GM12878 (cell line): ENCODE data around the gene RYK. TPM values are rescaled to one million over a fixed set of nuclear protein-coding genes. Genes with fewer than 3 reads are reported as not detected.

Experiments used
- ATAC-seq: fragments of 200-7000 bp; cut with Tn5 transposase; 3 replicates; pipeline ENCODE4 v1.9.1; 2020; ENCODE audit warnings: mild to moderate bottlenecking, moderate library complexity
- BruUV-seq: library from RNA; stranded (reverse); fragments of 400-500 nt; replicated peaks from 2 replicates; lab custom pipeline; 2021; lab: Mats Ljungman, UMichigan
- CTCF ChIA-PET: fragments of 300-600 bp; sonication (Branson Sonifier 250); formaldehyde crosslinking; extraction: SDS; loops from one replicate; lab custom pipeline; 2021; ENCODE audit warnings: inconsistent platforms; lab: Yijun Ruan, JAX
- POLR2A ChIA-PET: fragments of 350-600 bp; formaldehyde crosslinking; extraction: SDS; loops from one replicate; lab custom pipeline; 2021; ENCODE audit warnings: inconsistent platforms; lab: Charles Lee
- RAD21 ChIA-PET: fragments of 300-600 bp; sonication (Branson Sonifier 250); formaldehyde crosslinking; loops from one replicate; lab custom pipeline; 2023; ENCODE audit warnings: antibody characterized with exemption; ENCODE audit not compliant: unreplicated experiment; lab: Charles Lee
- SMC1A ChIA-PET: fragments of 300-600 bp; sonication (Branson Sonifier 250); formaldehyde crosslinking; loops from one replicate; lab custom pipeline; 2023; ENCODE audit not compliant: unreplicated experiment, uncharacterized antibody; lab: Charles Lee
- DNase-seq: peaks from one replicate; pipeline ENCODE4 v3.0.0-alpha.2; 2011; ENCODE audit warnings: low read depth, low spot score
- FAIRE-seq: peaks from 3 replicates; lab custom pipeline; 2011; peaks lifted over from hg19 to GRCh38; lab: Jason Lieb, UNC
- H2AFZ ChIP-seq: 2 replicates; pipeline ENCODE4 v1.6.0; 2011; ENCODE audit warnings: low read depth, low read length, control low read depth; ENCODE audit not compliant: control insufficient read depth
- H3K27ac ChIP-seq: 2 replicates; pipeline ENCODE4 v1.5.1; 2011; ENCODE audit warnings: control low read depth; ENCODE audit not compliant: control insufficient read depth, insufficient read depth
- H3K27me3 ChIP-seq, 2 experiments: replicated peaks in 1 of 2; 2 replicates each; pipeline versions ENCODE4 v1.6.0 to v1.6.1; 2011; ENCODE audit warnings: low read length in 1 of 2; ENCODE audit not compliant: control insufficient read depth in 2 of 2, insufficient read depth in 2 of 2
- H3K36me3 ChIP-seq, 2 experiments: 2 replicates each; pipeline ENCODE4 v1.5.1; 2011; ENCODE audit warnings: low read length in 1 of 2; ENCODE audit not compliant: control insufficient read depth in 2 of 2, insufficient read depth in 2 of 2
- H3K4me1 ChIP-seq: 2 replicates; pipeline ENCODE4 v1.6.1; 2011; ENCODE audit warnings: mild to moderate bottlenecking, low read length, moderate library complexity, mixed read lengths; ENCODE audit not compliant: control insufficient read depth, insufficient read depth
- H3K4me2 ChIP-seq: 2 replicates; pipeline ENCODE4 v1.6.0; 2011; ENCODE audit warnings: control low read depth; ENCODE audit not compliant: control insufficient read depth, insufficient read depth
- H3K4me3 ChIP-seq: fragments of 200-600 bp; sonication (generic); 2 replicates; pipeline ENCODE4 v1.5.1; 2016
- H3K79me2 ChIP-seq: 2 replicates; pipeline ENCODE4 v1.6.0; 2011; ENCODE audit warnings: low read length; ENCODE audit not compliant: control insufficient read depth, insufficient read depth
- H3K9ac ChIP-seq: 2 replicates; pipeline ENCODE4 v1.8.0; 2011; ENCODE audit warnings: low read length, control low read depth, mixed read lengths; ENCODE audit not compliant: control insufficient read depth, insufficient read depth
- H3K9me3 ChIP-seq: replicated peaks from 3 replicates; pipeline ENCODE4 v1.5.1; 2011; ENCODE audit warnings: mild to moderate bottlenecking, low read length; ENCODE audit not compliant: control insufficient read depth, insufficient read depth
- H4K20me1 ChIP-seq: 2 replicates; pipeline ENCODE4 v1.6.0; 2011; ENCODE audit not compliant: control insufficient read depth, insufficient read depth
- E2F8 ChIP-seq: fragments of 450-650 bp; IDR thresholded peaks from 2 replicates; pipeline ENCODE4 v1.6.1; 2018; ENCODE audit warnings: mild to moderate bottlenecking, low read depth, moderate library complexity; ENCODE audit not compliant: partially characterized antibody
- FOXK2 ChIP-seq: fragments of 450-650 bp; IDR thresholded peaks from 2 replicates; pipeline ENCODE4 v1.6.1; 2017; ENCODE audit warnings: mild to moderate bottlenecking, moderate library complexity
- NRF1 ChIP-seq: conservative IDR thresholded peaks from 2 replicates; pipeline ENCODE4 v1.6.1; 2011; ENCODE audit warnings: mild to moderate bottlenecking, low read depth, low read length, improper control_type of control experiment
- TBL1XR1 ChIP-seq: IDR thresholded peaks from 2 replicates; pipeline ENCODE4 v1.6.1; 2012; ENCODE audit warnings: low read depth, low read length, improper control_type of control experiment
- USF1 ChIP-seq: IDR thresholded peaks from 2 replicates; pipeline ENCODE4 v1.6.1; 2011; ENCODE audit warnings: borderline replicate concordance, low read depth, mild to moderate bottlenecking, moderate library complexity, mixed read lengths, low read length; ENCODE audit not compliant: insufficient read depth; ENCODE audit errors: extremely low read length
- ZBED1 ChIP-seq: IDR thresholded peaks from 2 replicates; pipeline ENCODE4 v1.6.1; 2016; ENCODE audit warnings: borderline replicate concordance
- WGBS: methylation state at CpG from one replicate; pipeline ENCODE4 v1.1.6; 2016; ENCODE audit warnings: low lambda C conversion rate; ENCODE audit not compliant: insufficient replicate concordance, insufficient coverage; ENCODE audit errors: missing lambda C conversion rate; 5-methylcytosine and 5-hydroxymethylcytosine counted together
- in situ Hi-C: fragments of 300-500 bp; cut with MboI; formaldehyde crosslinking; loops from 9 replicates; pipeline ENCODE4 v1.14.3; 2018; ENCODE audit warnings: mixed read lengths
- intact Hi-C: fragments of 100-400 bp; cut with micrococcal nuclease; formaldehyde crosslinking; loops from one replicate; pipeline ENCODE4 v1.14.2; 2022; ENCODE audit not compliant: unreplicated experiment
- polyA plus RNA-seq, 11 experiments: library from polyadenylated mRNA; depleted of rRNA in 4 of 11; unstranded in 6 of 11; stranded (reverse) in 5 of 11; fragments of >200 nt; fragmentation: Nextera tagmentation in 4 of 11; fragmentation: Illumina TruSeq in 1 of 11; extraction: Ambion mirVana in 4 of 11; extraction: Trizol in 1 of 11; gene quantifications; 1 replicate in 1 of 11; 2 replicates in 10 of 11; pipeline versions ENCODE4 v1.2.1 to v1.2.3, GENCODE V29; 2011 to 2016; ENCODE audit warnings: inconsistent platforms in 2 of 11, missing spikeins in 2 of 11, low read depth in 1 of 11
- total RNA-seq, 4 experiments: library from RNA; depleted of rRNA in 3 of 4; stranded (reverse); fragments of >200 nt in 3 of 4; fragmentation: Illumina TruSeq in 1 of 4; extraction: Trizol in 1 of 4; gene quantifications; 2 replicates each; pipeline versions ENCODE4 v1.2.1 to v1.2.3, GENCODE V29; 2013 to 2021

RYK gene
- total and polyA plus RNA-seq, 10 of the 15 experiments (the other 5 are each of a cell fraction or from before 2014, with no cell fraction given), result 2.0 to 25.1 (median 11.1) TPM

GRCh38 chr3:134186391-134186790 lies 64.3 kb downstream of the RYK start:
- Histone ChIP-seq H2AFZ (no peak overlapping the region), H3K9me3 (no peaks in the 10 kb centered on the region), H3K27me3 (no peaks in the 10 kb centered on the region), H4K20me1 (no peaks in the 10 kb centered on the region), H3K4me2 (no peak overlapping the region), H3K4me1 (no peaks in the 10 kb centered on the region), H3K36me3 (no peaks in the 10 kb centered on the region), H3K79me2 (no peaks in the 10 kb centered on the region), H3K27ac (no peak overlapping the region), H3K9ac (no peak overlapping the region), H3K4me3 (no peak overlapping the region)
- ATAC-seq (no peak), FAIRE-seq (no peak), DNase-seq (no peak)
- in situ Hi-C loops, result no loop called here
- SMC1A ChIA-PET, result no interaction called here
- no peak for TF ChIP-seq FOXK2
- no peak for TF ChIP-seq ZBED1
- no peak for TF ChIP-seq E2F8
- no peak for TF ChIP-seq USF1
- TF ChIP-seq TBL1XR1, result no peak
- TF ChIP-seq NRF1, result no peak
- CTCF ChIA-PET, result no interaction called here
- 100% methylated on average over 3 of the region's 3 CpGs for WGBS
- intact Hi-C loops, result no loop called here
- POLR2A ChIA-PET, result no interaction called here
- BruUV-seq, result no TSS peak
- RAD21 ChIA-PET, result no interaction called here
